ENCODE measurements around the gene ARSA.

Gene ARSA

DNA sequence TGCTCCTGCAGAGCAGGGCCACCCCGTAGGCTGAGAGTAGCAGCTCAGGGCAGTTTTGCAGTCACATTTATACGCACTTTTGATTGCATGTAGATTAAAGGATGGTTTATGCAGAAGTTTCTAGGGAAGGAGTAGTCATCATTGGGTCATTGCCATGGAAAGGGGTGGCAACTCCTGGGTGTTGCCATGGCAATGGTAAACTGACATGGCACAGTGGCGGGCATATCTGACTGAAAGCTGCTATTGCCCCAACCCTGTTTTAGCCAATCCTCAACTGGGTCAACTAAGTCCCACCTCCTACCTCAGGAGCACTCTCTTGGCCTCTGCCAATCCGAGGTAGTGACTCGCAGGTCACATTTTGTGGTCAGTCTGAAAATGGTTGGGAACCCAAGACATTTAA is 2.4 kb upstream of the ARSA start:
- TF ChIP-seq, protein P1, sequence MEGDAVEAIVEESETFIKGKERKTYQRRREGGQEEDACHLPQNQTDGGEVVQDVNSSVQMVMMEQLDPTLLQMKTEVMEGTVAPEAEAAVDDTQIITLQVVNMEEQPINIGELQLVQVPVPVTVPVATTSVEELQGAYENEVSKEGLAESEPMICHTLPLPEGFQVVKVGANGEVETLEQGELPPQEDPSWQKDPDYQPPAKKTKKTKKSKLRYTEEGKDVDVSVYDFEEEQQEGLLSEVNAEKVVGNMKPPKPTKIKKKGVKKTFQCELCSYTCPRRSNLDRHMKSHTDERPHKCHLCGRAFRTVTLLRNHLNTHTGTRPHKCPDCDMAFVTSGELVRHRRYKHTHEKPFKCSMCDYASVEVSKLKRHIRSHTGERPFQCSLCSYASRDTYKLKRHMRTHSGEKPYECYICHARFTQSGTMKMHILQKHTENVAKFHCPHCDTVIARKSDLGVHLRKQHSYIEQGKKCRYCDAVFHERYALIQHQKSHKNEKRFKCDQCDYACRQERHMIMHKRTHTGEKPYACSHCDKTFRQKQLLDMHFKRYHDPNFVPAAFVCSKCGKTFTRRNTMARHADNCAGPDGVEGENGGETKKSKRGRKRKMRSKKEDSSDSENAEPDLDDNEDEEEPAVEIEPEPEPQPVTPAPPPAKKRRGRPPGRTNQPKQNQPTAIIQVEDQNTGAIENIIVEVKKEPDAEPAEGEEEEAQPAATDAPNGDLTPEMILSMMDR (IDR thresholded peaks at IDR 0.05; ENCODE audit: low read depth, low read length, missing control alignments): no peak
- no peak for DNase-seq
- in situ Hi-C loops (cut with HindIII; ENCODE audit: low pct_ligation_motif_present, low sequenced_read_pairs): no loop called here

DNA sequence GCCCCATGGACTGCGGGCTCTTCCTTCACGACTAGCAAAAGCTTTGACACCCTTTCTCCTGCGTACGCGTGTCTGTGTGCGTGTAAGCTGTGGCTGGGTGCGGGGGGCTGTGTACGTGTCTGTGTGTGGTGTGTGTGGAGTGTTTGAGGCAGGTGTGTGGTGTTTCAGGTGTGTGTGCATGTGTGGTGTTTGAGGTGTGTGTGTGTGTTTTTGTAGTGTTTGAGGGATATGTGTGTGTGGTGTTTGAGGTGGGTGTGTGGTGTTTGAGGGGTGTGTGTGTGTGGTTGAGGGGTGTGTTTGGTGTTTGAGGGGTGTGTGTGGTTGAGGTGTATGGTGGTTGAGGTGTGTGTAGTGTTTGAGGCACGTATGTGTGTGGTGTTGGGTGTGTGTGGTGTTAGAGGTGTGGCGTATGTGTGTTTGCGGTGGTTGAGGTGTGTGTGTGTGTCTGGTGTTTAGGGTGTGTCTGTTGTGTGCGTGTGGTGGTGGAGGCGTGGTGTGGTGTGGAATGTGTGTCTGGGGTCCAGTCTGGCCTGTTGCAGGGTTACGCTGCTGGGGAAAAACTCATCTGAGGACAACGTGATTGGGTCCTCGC is 687 bp upstream of the ARSA start:
- no peaks in the 10 kb centered on the region for H3K36me3 ChIP-seq (replicated peaks)
- H3K4me3 ChIP-seq (ENCODE audit: low read depth, low read length): peak overlapping the region; percentile 77
- in situ Hi-C loops (cut with HindIII; ENCODE audit: low pct_ligation_motif_present, low sequenced_read_pairs): no loop called here
- TF ChIP-seq, protein P1 (IDR thresholded peaks at IDR 0.05; ENCODE audit: low read depth, low read length, missing control alignments): no peak
- DNase-seq: no peak
- no peak overlapping the region for H3K27ac ChIP-seq
- H3K27me3 ChIP-seq (replicated peaks): no peaks in the 10 kb centered on the region

More for the DNA sequence above, 2.4 kb upstream of the ARSA start:
- Histone ChIP-seq H3K4me3 (ENCODE audit: low read depth, low read length) (no peak overlapping the region), H3K36me3 (replicated peaks) (no peaks in the 10 kb centered on the region), H3K27me3 (replicated peaks) (no peaks in the 10 kb centered on the region), H3K27ac (no peak overlapping the region)

DNA sequence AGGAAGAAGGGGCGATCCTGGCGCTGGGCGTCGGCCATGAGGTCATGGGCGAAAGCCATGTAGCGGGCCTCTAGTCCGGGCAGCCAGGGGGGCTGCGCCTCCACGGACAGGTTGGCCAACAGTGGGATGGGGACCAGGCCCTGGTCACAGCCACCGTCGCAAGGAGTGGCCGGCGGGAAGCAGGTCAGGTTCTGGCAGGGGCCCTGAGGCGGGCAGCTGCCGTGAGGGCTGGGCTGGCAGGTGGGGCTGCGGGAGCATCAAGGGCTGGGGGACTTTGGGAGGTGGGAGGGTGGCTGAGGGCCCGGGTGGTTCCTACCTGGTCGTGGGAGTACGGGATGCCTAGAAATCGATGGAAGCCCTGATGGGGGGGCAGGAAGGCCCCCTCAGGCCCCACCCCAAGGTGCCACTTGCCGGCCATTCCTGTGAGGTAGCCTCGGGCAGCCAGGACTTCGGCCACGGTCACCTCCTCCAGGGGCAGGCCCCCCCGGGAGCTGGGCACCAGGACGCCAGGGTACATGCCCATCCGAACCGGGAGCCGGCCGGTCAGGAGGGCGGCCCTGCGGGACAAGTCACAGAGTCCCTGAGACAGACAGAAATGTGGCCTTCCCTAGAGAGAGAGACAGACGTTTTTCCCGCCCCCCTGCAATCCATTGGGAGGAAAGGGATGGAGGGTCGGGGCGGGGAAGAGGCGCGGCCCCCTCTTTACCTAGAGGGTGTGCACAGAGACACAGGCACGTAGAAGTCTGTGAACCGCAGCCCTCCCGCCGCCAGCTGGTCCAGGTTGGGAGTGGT is 906 bp downstream of the ARSA start:
- Histone ChIP-seq H3K27me3 (replicated peaks) (no peaks in the 10 kb centered on the region), H3K27ac (no peak overlapping the region), H3K4me3 (ENCODE audit: low read depth, low read length) (peak overlapping the region; percentile 77), H3K36me3 (replicated peaks) (no peaks in the 10 kb centered on the region)
- TF ChIP-seq, protein P1 (IDR thresholded peaks at IDR 0.05; ENCODE audit: low read depth, low read length, missing control alignments): no peak
- in situ Hi-C loops (cut with HindIII; ENCODE audit: low pct_ligation_motif_present, low sequenced_read_pairs): no loop called here
- DNase-seq: no peak

DNA sequence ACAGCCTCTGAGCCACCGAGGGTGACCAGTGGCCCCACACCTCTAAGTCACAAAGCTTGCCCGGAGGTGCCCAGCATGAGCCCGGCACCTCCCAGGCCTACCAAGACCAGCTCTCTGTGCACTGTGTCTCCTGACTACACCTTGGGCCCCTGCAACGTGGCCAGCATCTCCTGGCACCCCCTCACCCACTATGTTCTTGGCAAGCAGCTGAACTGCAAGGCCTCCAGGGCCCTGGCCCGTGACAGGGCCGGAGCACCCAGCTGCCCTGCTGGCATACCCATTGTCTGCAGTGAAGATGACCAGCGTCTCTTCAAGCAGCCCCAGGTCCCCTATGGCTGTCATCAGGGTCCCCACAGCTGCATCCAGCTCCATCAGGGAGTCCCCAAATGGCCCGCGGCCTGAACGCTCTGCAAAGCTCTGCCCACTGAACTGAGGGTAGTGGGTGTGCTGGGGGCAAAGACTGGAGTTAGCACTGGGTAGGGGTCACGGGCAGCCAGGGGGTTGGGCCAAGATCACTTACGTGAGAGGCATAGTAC is 1.6 kb downstream of the ARSA start:
- Histone ChIP-seq H3K27me3 (replicated peaks) (no peaks in the 10 kb centered on the region), H3K27ac (no peak overlapping the region), H3K36me3 (replicated peaks) (no peaks in the 10 kb centered on the region), H3K4me3 (ENCODE audit: low read depth, low read length) (no peak overlapping the region)
- in situ Hi-C loops (cut with HindIII; ENCODE audit: low pct_ligation_motif_present, low sequenced_read_pairs): no loop called here
- TF ChIP-seq, protein P1 (IDR thresholded peaks at IDR 0.05; ENCODE audit: low read depth, low read length, missing control alignments): no peak
- DNase-seq: no peak

DNA sequence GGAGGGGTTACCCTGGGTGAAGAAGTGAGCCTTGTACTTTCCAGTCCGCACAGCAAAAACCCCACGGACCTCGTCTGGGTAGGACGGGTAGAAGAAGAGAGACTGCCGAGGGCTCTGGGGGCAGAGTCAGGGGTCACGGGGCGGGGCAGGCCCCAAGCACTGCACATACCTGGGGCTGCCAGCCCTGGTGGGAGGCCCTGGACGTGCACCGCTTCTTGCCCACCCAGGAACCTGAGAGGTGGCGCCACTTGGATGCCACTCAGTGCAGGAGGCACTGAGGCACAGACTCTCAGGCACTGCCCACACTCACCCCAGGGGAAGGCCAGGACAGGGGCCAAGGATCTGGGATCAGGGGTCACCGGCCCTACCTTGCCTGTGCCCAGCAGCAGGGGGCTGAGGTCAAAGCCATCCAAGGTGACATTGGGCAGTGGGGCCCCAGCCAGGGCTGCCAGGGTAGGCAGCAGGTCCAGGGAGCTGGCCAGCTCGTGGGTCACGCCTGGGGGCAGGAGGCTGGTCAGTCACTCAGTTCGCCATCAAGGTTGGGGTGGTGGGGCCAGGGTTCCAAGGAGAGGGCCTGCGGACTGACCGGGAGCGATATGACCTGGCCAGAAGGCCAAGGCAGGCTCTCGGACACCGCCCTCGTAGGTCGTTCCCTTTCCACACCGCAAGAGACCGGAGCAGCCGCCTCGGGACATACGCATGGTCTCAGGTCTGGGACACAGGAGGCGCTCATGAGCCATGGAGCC is 2.2 kb downstream of the ARSA start:
- Histone ChIP-seq H3K27me3 (replicated peaks) (no peaks in the 10 kb centered on the region), H3K4me3 (ENCODE audit: low read depth, low read length) (no peak overlapping the region), H3K36me3 (replicated peaks) (no peaks in the 10 kb centered on the region), H3K27ac (no peak overlapping the region)
- DNase-seq: no peak
- TF ChIP-seq, protein P1 (IDR thresholded peaks at IDR 0.05; ENCODE audit: low read depth, low read length, missing control alignments): peak; percentile 16
- in situ Hi-C loops (cut with HindIII; ENCODE audit: low pct_ligation_motif_present, low sequenced_read_pairs): no loop called here
